ENCODE data around the gene PGF. TPM values are rescaled to one million over a fixed set of nuclear protein-coding genes. Genes with fewer than 3 reads are reported as not detected.

The PGF gene
- total RNA-seq, 1 donor from 2014 or later, result 564 TPM

DNA sequence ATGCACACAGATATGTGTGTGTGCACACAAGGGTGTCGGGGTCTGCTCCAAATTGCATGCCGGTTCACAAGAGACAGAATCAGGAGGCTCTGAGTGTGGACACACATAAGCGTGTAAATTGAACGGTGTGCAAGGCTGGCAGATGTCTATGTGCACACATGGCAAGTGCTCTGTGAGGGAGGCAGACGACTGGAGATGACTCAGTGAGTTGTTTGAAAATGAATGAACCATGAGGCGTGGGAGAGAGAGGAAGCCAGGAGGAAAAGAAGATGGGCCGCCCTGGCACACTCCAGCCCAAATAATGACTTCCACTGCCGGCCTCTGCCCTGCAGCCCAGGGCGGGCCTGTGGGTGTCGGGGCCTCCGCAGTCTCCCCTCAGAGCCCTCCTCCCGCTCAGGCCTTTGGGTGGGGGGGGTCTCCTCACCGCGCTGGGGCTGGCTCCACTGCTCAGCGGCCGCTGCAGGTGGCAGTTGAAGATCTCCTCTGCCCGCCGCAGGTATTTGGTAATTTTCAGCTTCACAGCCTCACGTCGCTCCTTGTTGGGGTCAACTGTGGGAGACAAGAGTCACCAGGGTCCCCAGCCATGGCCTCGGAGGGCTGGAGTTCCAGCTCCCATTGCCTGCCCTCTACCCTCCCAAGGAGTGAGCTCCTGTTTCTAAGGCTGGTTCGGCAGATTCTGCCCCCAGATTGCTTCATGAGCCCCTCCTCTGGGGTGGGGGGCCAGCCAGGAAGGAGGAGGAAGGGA is 35.8 kb downstream of the PGF start:
- DNase-seq (ENCODE audit: low read depth, low spot score), result no peak

DNA sequence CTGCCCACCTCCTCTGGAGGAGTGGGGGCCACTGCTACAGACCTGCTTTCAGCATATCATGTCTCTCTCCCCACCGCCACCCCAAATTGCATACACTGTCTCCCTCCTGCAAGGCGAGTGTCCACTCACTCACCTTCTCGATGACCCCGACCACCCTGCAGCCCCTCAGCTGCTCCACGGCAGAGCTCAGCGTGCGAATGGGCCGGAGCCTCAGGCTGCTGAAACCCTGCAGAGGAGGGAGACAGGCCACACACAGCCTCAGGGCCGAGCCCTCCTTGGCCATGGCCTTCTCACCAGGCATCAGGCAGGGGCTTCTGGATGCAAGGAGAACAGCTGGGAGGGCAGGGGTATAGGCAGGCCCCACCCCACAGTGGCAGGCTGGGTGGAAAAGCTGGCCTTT is 37.0 kb downstream of the PGF start:
- no peak for DNase-seq (ENCODE audit: low read depth, low spot score)

DNA sequence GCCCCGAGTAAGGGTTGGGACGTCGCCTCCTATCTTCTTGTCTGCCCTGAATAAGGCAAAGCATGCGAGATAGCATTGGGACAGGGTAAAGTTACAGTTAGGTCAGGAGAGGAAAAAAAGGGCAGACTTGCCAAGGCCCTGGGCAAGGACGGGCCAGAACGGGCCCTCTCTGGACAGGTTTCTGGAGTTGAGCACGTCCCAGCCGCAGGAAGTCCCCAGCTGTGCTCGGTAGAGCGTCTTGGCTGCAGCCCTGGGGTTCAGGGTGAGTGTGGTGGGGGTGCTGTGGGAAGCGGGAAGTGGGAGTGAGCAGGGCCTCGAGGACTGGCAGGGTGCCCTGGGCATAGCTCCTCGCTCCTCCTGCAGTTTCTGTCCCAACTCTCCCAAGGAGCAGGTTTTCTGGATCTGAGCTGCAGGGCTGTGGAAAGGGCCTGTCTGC is 37.7 kb downstream of the PGF start:
- no peak for DNase-seq (ENCODE audit: low read depth, low spot score)

GRCh38 chr14:74917178-74917543 is 38.2 kb downstream of the PGF start:
- DNase-seq (ENCODE audit: low read depth, low spot score), result no peak

GRCh38 chr14:74915826-74916225 is 39.6 kb downstream of the PGF start:
- DNase-seq (ENCODE audit: low read depth, low spot score), result no peak

DNA sequence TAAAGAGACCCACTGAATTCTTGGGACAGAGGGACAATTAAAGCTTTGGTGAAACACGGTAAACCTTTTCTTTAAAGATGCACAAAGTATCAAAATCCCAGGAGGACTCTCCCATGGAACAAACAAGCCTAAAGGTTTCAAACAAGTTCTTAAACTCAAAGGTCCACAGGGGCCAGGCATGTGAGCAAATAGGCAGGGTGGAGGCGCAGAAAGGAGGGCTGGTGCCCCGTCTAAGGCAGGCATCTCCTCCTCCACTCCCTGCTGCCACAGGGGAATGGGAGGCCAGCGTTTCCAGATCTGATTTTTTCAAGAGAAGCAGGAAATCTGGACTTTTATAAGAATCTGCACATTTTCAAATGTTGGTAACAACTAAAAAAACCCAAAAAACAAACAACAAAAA is 40.0 kb downstream of the PGF start:
- no peak for DNase-seq (ENCODE audit: low read depth, low spot score)

DNA sequence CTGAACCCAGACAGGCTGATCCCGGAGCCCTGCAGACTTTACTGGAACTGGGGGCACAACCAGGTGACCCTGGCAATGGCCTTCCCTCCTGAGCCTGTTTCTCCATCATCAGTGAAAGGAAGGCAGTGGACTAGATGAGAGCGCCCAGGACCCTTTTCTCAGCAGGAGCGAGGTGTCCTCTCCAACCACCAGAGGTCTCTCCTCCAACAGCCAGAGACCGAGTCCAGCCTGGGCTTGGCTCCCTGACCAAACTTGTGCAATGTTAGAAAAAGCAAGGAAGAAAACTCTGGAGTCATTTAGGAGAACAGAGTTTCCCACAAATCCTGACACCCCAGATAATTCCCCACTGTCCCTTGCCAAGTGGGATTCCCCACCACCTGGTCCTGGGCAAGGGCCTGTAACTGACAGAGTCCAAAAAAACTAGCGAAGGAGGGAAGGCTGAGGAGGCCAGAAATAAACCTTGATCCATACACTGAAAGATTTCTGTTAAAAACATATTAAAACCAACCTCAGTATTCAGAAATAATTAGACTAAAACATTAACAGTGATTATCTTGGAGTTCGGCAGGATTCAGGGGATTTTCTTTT is 41.3 kb downstream of the PGF start:
- DNase-seq (ENCODE audit: low read depth, low spot score), result peak; percentile 50

GRCh38 chr14:74913393-74913910 is 41.9 kb downstream of the PGF start:
- DNase-seq (ENCODE audit: low read depth, low spot score), result no peak

- DNase-seq (ENCODE audit: low read depth, low spot score), result no peak
Measured at GRCh38 chr14:74912801-74913200, 42.6 kb downstream of the PGF start.

GRCh38 chr14:74912111-74912510 is 43.3 kb downstream of the PGF start:
- DNase-seq (ENCODE audit: low read depth, low spot score), result no peak

- DNase-seq (ENCODE audit: low read depth, low spot score), result no peak
Measured at GRCh38 chr14:74911704-74912103, 43.7 kb downstream of the PGF start.

DNA sequence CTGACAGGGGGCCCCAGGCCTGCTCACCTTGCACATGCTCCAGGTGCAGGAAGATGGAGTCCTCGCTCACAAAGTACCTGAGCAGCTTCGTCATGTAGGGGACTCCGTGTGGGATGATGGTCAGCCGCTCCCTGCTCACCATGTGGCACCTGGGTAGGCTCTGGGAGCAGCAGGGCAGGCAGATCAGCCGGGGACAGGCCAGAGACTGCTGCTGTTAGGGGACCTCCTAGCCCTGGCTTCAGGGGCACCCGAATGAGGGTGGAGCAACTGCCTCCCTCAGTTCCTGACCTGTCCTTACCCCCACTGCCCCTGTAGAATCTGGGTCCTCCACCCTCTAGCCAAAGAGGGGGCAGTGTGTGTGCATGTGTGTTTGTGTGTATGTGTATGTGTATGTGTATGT is 44.2 kb downstream of the PGF start:
- no peak for DNase-seq (ENCODE audit: low read depth, low spot score)

GRCh38 chr14:74910556-74910955 is 44.8 kb downstream of the PGF start:
- DNase-seq (ENCODE audit: low read depth, low spot score), result no peak

GRCh38 chr14:74909911-74910310 is 45.5 kb downstream of the PGF start:
- no peak for DNase-seq (ENCODE audit: low read depth, low spot score)

DNA sequence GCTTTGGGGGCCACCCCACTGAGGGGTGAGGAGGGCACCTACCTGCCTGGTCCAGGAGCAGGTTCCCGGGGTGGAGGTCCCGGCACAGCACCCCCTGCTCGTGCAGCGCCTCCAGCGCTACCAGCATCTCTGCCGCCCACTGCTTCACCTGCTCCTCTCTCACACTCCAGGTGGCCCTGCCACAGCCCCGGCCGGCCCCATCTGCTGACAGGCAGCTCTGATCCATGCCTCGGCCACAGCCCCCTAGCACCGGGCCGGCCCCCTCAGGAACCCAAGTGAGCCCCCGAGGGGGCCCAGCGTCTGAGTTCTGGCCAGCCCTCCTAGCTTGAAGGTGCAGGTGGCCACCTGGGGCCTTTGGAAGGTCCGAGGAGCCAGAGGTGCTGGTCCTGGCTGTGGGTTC is 45.9 kb downstream of the PGF start:
- DNase-seq (ENCODE audit: low read depth, low spot score), result no peak

GRCh38 chr14:74908861-74909341 is 46.5 kb downstream of the PGF start:
- no peak for DNase-seq (ENCODE audit: low read depth, low spot score)

DNA sequence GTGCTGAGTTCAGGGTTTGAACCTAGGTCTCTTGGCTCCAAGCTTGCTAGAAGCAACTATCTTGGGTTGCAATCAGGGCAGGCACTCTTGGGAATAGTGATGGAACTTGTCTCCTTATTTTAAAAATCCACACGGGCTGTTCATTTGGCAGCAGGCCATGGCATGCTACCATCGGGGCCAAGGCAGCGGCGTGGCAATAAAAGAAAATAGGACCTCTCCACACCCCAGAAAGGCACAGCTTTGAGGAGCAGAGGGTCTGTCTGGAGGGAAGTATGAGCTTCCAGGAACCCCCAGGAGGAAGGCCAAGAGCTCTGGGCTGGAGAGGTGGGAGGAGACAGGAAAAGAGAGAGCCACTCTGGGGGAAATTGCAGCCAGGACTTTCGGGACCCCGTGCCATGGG is 47.7 kb downstream of the PGF start:
- DNase-seq (ENCODE audit: low read depth, low spot score), result no peak

DNA sequence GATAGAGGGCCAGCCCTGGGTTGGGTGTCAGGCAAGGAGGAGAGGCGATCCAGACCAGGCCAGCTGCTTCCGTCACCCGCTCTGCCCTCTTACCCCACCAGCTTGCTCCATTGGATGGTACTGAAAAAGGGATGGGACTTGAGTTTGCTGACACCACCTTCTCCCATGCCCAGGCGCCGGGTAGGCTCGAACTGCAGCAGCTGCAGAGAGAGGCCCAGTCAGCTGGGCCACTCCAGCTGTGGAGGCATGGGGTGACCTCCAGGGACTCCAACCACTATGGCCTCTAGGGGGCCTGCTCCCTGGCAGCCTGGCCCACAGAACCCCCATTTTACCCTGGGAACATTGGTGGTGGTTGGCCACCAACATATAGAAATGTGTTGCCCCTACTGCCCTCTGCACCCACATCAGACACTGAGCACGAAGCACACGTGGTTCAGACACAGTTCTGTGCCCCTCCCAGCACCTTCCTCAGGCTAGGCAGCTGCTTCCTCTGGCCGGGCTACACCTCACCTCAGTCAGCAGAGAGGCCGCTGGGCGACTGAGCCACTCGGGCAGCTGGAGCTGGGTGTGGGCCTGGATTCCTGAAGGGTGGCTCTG is 48.4 kb downstream of the PGF start:
- DNase-seq (ENCODE audit: low read depth, low spot score), result no peak

- DNase-seq (ENCODE audit: low read depth, low spot score), result no peak
Measured at GRCh38 chr14:74905595-74906142, 49.7 kb downstream of the PGF start.

- no peak for DNase-seq (ENCODE audit: low read depth, low spot score)
Measured at GRCh38 chr14:74904635-74905503, 50.5 kb downstream of the PGF start.

- no peak for DNase-seq (ENCODE audit: low read depth, low spot score)
Measured at GRCh38 chr14:74902941-74903705, 52.3 kb downstream of the PGF start.

Measured in pulmonary artery endothelial cell (primary cell).